A549 (cell line): Measurements from ENCODE around the gene LEKR1. TPM values are rescaled to one million over a fixed set of nuclear protein-coding genes. Genes with fewer than 3 reads are reported as not detected.

Experiments used
- ATAC-seq, 2 experiments: fragments of 200-7000 bp in 1 of 2; fragments of >200 bp in 1 of 2; cut with Nextera tagmentation in 1 of 2; cut with Tn5 transposase in 1 of 2; 3 replicates each; pipeline versions ENCODE4 v1.8.0 to v1.9.1; 2018 to 2020; ENCODE audit warnings: mild to moderate bottlenecking in 1 of 2, moderate library complexity in 1 of 2
- CTCF ChIA-PET: fragments of 300-600 bp; sonication (Branson Sonifier 250); formaldehyde crosslinking; extraction: SDS; loops from one replicate; lab custom pipeline; 2021; ENCODE audit warnings: antibody characterized with exemption, inconsistent platforms; lab: Yijun Ruan, JAX
- POLR2A ChIA-PET: fragments of 350-600 bp; formaldehyde crosslinking; extraction: SDS; loops from one replicate; lab custom pipeline; 2021; ENCODE audit warnings: antibody characterized with exemption, inconsistent platforms; lab: Yijun Ruan, JAX
- DNase-seq, 2 experiments: peaks; one replicate each; pipeline versions ENCODE4 v3.0.0 to v3.0.0-alpha.2; 2011 to 2016; ENCODE audit warnings: low read depth in 1 of 2, low spot score in 1 of 2
- FAIRE-seq: peaks from 2 replicates; lab custom pipeline; 2011; peaks lifted over from hg19 to GRCh38; lab: Jason Lieb, UNC
- H3K27ac ChIP-seq, 2 experiments: fragments of >200 bp; sonication (Bioruptor Twin); formaldehyde crosslinking; 3 replicates each; pipeline ENCODE4 v1.5.1; 2016 to 2017
- H3K4me1 ChIP-seq: fragments of >200 bp; sonication (Bioruptor Twin); formaldehyde crosslinking; 3 replicates; pipeline ENCODE4 v1.6.1; 2016
- H3K4me2 ChIP-seq: fragments of >200 bp; sonication (Bioruptor Twin); formaldehyde crosslinking; 3 replicates; pipeline ENCODE4 v1.6.1; 2016
- H3K4me3 ChIP-seq: fragments of >200 bp; sonication (Bioruptor Twin); formaldehyde crosslinking; 3 replicates; pipeline ENCODE4 v1.5.1; 2016
- H3K9me3 ChIP-seq: fragments of >200 bp; sonication (Bioruptor Twin); formaldehyde crosslinking; 3 replicates; pipeline ENCODE4 v1.6.1; 2016
- ATOH8 ChIP-seq: fragments of 250-450 bp; sonication (Bioruptor Pico); IDR thresholded peaks from 2 replicates; pipeline ENCODE4 v1.5.0; 2020; ENCODE audit warnings: low read depth, mild to moderate bottlenecking, moderate library complexity
- BCL3 ChIP-seq: fragments of >200 bp; sonication (Bioruptor Twin); formaldehyde crosslinking; IDR thresholded peaks from 3 replicates; pipeline ENCODE4 v1.6.1; 2016
- CTCF ChIP-seq: fragments of >200 bp; sonication (Bioruptor Twin); formaldehyde crosslinking; IDR thresholded peaks from 3 replicates; pipeline ENCODE4 v1.5.1; 2016
- E2F6 ChIP-seq: IDR thresholded peaks from 2 replicates; pipeline ENCODE4 v1.6.1; 2012; ENCODE audit warnings: low read depth, borderline replicate concordance
- EP300 ChIP-seq, 2 experiments: fragments of >200 bp; sonication (Bioruptor Twin); formaldehyde crosslinking; IDR thresholded peaks; 2 replicates in 1 of 2; 3 replicates in 1 of 2; pipeline ENCODE4 v1.6.1; 2016 to 2017
- FOSL2 ChIP-seq, 2 experiments: fragments of 450-650 bp in 1 of 2; fragments of >200 bp in 1 of 2; sonication (Bioruptor Twin) in 1 of 2; formaldehyde crosslinking; IDR thresholded peaks; 2 replicates each; pipeline versions ENCODE4 v1.5.0 to v1.6.1; 2016 to 2020; ENCODE audit warnings: mild to moderate bottlenecking in 1 of 2, moderate library complexity in 1 of 2
- FOXS1 ChIP-seq: fragments of 250-450 bp; sonication (Bioruptor Pico); IDR thresholded peaks from 2 replicates; pipeline ENCODE4 v1.5.0; 2020; ENCODE audit warnings: mild to moderate bottlenecking, moderate library complexity
- GATA3 ChIP-seq: IDR thresholded peaks from 2 replicates; pipeline ENCODE4 v1.6.1; 2012; ENCODE audit warnings: borderline replicate concordance
- HDAC2 ChIP-seq: fragments of 200-600 bp; sonication (generic); IDR thresholded peaks from 2 replicates; pipeline ENCODE4 v1.6.1; 2016
- HOXB13 ChIP-seq: fragments of 250-450 bp; sonication (Bioruptor Pico); IDR thresholded peaks from 2 replicates; pipeline ENCODE4 v1.5.0; 2020; ENCODE audit warnings: low read depth, mild to moderate bottlenecking, moderate library complexity
- HOXB5 ChIP-seq: fragments of 250-450 bp; sonication (Bioruptor Pico); IDR thresholded peaks from 2 replicates; pipeline ENCODE4 v1.5.0; 2020; ENCODE audit warnings: mild to moderate bottlenecking, moderate library complexity
- JUN ChIP-seq, 2 experiments: fragments of >200 bp; sonication (Bioruptor Twin); formaldehyde crosslinking; IDR thresholded peaks; 2 replicates in 1 of 2; 3 replicates in 1 of 2; pipeline ENCODE4 v1.6.1; 2016 to 2017
- JUNB ChIP-seq: fragments of >200 bp; sonication (Bioruptor Twin); formaldehyde crosslinking; IDR thresholded peaks from 2 replicates; pipeline ENCODE4 v1.6.1; 2016
- MAX ChIP-seq: IDR thresholded peaks from 2 replicates; pipeline ENCODE4 v1.6.1; 2012
- PHF8 ChIP-seq: fragments of 200-600 bp; sonication (generic); IDR thresholded peaks from 2 replicates; pipeline ENCODE4 v1.6.1; 2016; ENCODE audit warnings: low read depth, mild to moderate bottlenecking, antibody characterized with exemption, moderate library complexity, borderline replicate concordance
- POLR2AphosphoS2 ChIP-seq: conservative IDR thresholded peaks from 2 replicates; pipeline ENCODE4 v1.6.1; 2012; ENCODE audit warnings: low read length, improper control_type of control experiment, inconsistent platforms
- RAD21 ChIP-seq, 2 experiments: fragments of >200 bp in 1 of 2; sonication (Bioruptor Twin) in 1 of 2; formaldehyde crosslinking in 1 of 2; IDR thresholded peaks in 1 of 2; conservative IDR thresholded peaks in 1 of 2; 2 replicates in 1 of 2; 3 replicates in 1 of 2; pipeline ENCODE4 v1.6.1; 2012 to 2018; ENCODE audit warnings: inconsistent platforms in 1 of 2
- TFCP2L1 ChIP-seq: fragments of 250-450 bp; sonication (Bioruptor Pico); IDR thresholded peaks from 2 replicates; pipeline ENCODE4 v1.5.0; 2021; ENCODE audit warnings: mild to moderate bottlenecking
- ZSCAN20 ChIP-seq: fragments of 250-450 bp; sonication (Bioruptor Pico); IDR thresholded peaks from 2 replicates; pipeline ENCODE4 v1.8.0; 2022; ENCODE audit warnings: mild to moderate bottlenecking, moderate library complexity
- whole genome bisulfite sequencing: methylation state at CpG from one replicate; pipeline ENCODE4 v1.1.6; 2017; ENCODE audit errors: missing lambda C conversion rate; 5-methylcytosine and 5-hydroxymethylcytosine counted together
- polyA plus RNA-seq, 4 experiments: library from polyadenylated mRNA; depleted of rRNA in 3 of 4; stranded (reverse); fragments of >200 nt; fragmentation: RNase III in 1 of 4; extraction: RNeasy Plus Mini Kit Qiagen cat#74134 plus additional on column Dnase treatment in 1 of 4; gene quantifications; 2 replicates in 3 of 4; 3 replicates in 1 of 4; pipeline ENCODE4 v1.2.3, GENCODE V29; 2011 to 2017

LEKR1 gene
- polyA plus RNA-seq, 2 of the 4 experiments (the other 2 are of a cell fraction) = 1.3 to 1.4 TPM

- H3K4me3 ChIP-seq = no peak overlapping the region
- no peaks in the 10 kb centered on the region for H3K9me3 ChIP-seq
- CTCF ChIA-PET = no interaction called here
- FAIRE-seq = no peak
- TF ChIP-seq ZSCAN20 (CRISPR knock-in tag) (no peak), HOXB5 (CRISPR knock-in tag) (no peak), HOXB13 (CRISPR knock-in tag) (no peak), HDAC2 (no peak), JUN (IDR thresholded peaks at IDR 0.05) (no peak), PHF8 (no peak), CTCF (no peak), EP300 (IDR thresholded peaks at IDR 0.05) (no peak), TFCP2L1 (no peak), GATA3 (no peak)
- DNase-seq = no peak
- POLR2A ChIA-PET = no interaction called here
- H3K4me1 ChIP-seq = peaks cover 64% of the 10 kb centered on the region
- ATAC-seq = no peak
- peak overlapping the region; percentile 68 to 81 for H3K27ac ChIP-seq
- H3K4me2 ChIP-seq = peak overlapping the region; percentile 65
Observed at GRCh38 chr3:156782921-156783320, 43.2 kb upstream of the LEKR1 start.

GRCh38 chr3:156787001-156787400, 39.2 kb upstream of the LEKR1 start:
- Histone ChIP-seq H3K4me3 (no peak overlapping the region), H3K4me1 (peaks cover 68% of the 10 kb centered on the region), H3K27ac (peak overlapping the region; percentile 68 to 80), H3K9me3 (no peaks in the 10 kb centered on the region), H3K4me2 (no peak overlapping the region)
- ChIA-PET CTCF (no interaction called here), POLR2A (no interaction called here)
- TF ChIP-seq FOXS1 (CRISPR knock-in tag) (no peak), GATA3 (no peak), POLR2AphosphoS2 (no peak), HOXB5 (CRISPR knock-in tag) (no peak), ATOH8 (CRISPR knock-in tag) (no peak), MAX (no peak)
- FAIRE-seq (no peak), DNase-seq (no peak), ATAC-seq (no peak)

- POLR2A ChIA-PET = interaction anchor here (1.5 kb wide), 1 partner anchor 29 kb away, joined by 7 read pairs; no protein-coding TSS in a partner anchor
- DNase-seq (peak; percentile 60 to 76), FAIRE-seq (no peak), ATAC-seq (peak; percentile 86 to 90)
- no peak for TF ChIP-seq E2F6
- TF ChIP-seq MAX = peak; percentile 29; the same call in 1 of the 2 replicates
- peak; percentile 63; the same call in 1 of the 2 replicates for TF ChIP-seq FOXS1 (CRISPR knock-in tag)
- no peak for TF ChIP-seq BCL3
- TF ChIP-seq ATOH8 (CRISPR knock-in tag) = peak; percentile 27; the same call in 1 of the 2 replicates
- peak; percentile 66; the same call in 1 of the 2 replicates for TF ChIP-seq FOSL2 (IDR thresholded peaks at IDR 0.05)
- TF ChIP-seq FOSL2 (CRISPR knock-in tag; IDR thresholded peaks at IDR 0.05) = peak; percentile 85
- peak in 1 of 2 experiments; percentile 29; a peak in 1 of 5 replicates for TF ChIP-seq EP300 (IDR thresholded peaks at IDR 0.05)
- TF ChIP-seq JUNB = peak; percentile 65
- peak; percentile 60; the same call in 1 of the 2 replicates for TF ChIP-seq GATA3
- TF ChIP-seq RAD21 (conservative IDR thresholded peaks at IDR 0.05 in 1 of 2, IDR thresholded peaks at IDR 0.05 in 1 of 2) = peak in 1 of 2 experiments; percentile 14; a peak in 1 of 5 replicates
- no peak overlapping the region for H3K4me3 ChIP-seq
- peak overlapping the region; percentile 68 to 80 for H3K27ac ChIP-seq
- peak overlapping the region; percentile 52 for H3K4me2 ChIP-seq
- H3K9me3 ChIP-seq = no peaks in the 10 kb centered on the region
- peaks cover 68% of the 10 kb centered on the region for H3K4me1 ChIP-seq
- WGBS = 4% methylated on average over 1 of the region's 1 CpG
- CTCF ChIA-PET = interaction anchor here (1.0 to 1.5 kb wide), 2 partner anchors 31 to 112 kb away, joined by 3 to 6 read pairs; no protein-coding TSS in a partner anchor
Observed at GRCh38 chr3:156787926-156788663, 38.1 kb upstream of the LEKR1 start.
